Erythroblast (primary cell): ENCODE results near the gene SPATS1.

ENCODE experiments used
- GATA1 ChIP-seq: IDR thresholded peaks from 2 replicates; pipeline ENCODE4 v1.6.1; 2011; ENCODE audit warnings: low read depth, mild to moderate bottlenecking, control low read depth, low read length, moderate library complexity
- POLR2A ChIP-seq: IDR thresholded peaks from 2 replicates; pipeline ENCODE4 v1.6.1; 2011; ENCODE audit warnings: mild to moderate bottlenecking, low read length

- TF ChIP-seq POLR2A (no peak), GATA1 (no peak)
These were observed 14.0 kb downstream of the SPATS1 start for GRCh38 chr6:44356487-44356886.
